ENCODE data around the gene USE1.

- TF ChIP-seq POLR2A (IDR thresholded peaks at IDR 0.05) (no peak), CTCF (IDR thresholded peaks at IDR 0.05) (no peak)
Measured at GRCh38 chr19:17210296-17210695, 4.9 kb upstream of the USE1 start.
